ENCODE results near the gene PUS1. TPM values are rescaled to one million over a fixed set of nuclear protein-coding genes. Genes with fewer than 3 reads are reported as not detected.

PUS1 gene
- total and polyA plus RNA-seq, 9 of the 15 experiments (the other 6 are each of a cell fraction or from before 2014, with no cell fraction given): 1.9 to 90.8 (median 30.0) TPM

DNA sequence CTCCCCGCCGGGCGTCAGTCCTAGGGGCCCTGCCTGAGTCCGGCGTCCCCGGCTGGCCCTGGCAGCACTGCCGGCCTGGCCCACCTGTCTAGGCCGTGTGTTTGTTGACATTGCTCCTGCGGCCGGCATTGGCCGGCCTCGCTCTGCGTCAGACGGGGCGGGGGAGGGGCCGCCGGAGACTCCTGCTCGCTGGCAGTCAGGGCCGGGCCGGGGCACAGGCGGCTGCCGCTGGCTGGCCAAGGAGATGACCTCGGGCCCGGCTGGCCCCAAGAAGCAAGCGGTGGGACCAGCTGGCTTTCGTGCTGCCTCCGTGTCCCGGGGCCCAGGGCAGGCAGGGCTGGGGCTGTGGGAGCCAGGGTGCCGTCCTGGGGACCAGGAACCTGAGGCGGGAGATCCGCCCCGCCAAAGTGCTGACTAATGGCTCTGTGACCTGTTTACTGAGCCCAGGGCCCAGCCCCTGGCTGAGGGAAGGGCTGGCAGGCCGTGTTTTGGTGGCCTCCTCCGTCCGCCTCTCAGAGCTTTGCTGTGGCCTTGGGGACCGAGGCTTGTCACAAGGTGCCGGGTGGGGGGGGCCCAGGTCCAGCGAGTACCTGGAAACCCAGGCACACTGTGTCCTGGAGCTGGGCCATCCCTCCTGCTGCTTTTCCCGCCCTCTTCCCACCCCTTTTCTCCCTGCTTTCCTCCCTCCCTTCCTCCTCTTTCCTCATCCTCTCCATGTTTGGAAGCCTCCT, 32.8 kb upstream of the PUS1 start (continued):
- TF ChIP-seq, protein P1, sequence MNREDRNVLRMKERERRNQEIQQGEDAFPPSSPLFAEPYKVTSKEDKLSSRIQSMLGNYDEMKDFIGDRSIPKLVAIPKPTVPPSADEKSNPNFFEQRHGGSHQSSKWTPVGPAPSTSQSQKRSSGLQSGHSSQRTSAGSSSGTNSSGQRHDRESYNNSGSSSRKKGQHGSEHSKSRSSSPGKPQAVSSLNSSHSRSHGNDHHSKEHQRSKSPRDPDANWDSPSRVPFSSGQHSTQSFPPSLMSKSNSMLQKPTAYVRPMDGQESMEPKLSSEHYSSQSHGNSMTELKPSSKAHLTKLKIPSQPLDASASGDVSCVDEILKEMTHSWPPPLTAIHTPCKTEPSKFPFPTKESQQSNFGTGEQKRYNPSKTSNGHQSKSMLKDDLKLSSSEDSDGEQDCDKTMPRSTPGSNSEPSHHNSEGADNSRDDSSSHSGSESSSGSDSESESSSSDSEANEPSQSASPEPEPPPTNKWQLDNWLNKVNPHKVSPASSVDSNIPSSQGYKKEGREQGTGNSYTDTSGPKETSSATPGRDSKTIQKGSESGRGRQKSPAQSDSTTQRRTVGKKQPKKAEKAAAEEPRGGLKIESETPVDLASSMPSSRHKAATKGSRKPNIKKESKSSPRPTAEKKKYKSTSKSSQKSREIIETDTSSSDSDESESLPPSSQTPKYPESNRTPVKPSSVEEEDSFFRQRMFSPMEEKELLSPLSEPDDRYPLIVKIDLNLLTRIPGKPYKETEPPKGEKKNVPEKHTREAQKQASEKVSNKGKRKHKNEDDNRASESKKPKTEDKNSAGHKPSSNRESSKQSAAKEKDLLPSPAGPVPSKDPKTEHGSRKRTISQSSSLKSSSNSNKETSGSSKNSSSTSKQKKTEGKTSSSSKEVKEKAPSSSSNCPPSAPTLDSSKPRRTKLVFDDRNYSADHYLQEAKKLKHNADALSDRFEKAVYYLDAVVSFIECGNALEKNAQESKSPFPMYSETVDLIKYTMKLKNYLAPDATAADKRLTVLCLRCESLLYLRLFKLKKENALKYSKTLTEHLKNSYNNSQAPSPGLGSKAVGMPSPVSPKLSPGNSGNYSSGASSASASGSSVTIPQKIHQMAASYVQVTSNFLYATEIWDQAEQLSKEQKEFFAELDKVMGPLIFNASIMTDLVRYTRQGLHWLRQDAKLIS (CRISPR knock-in tag; IDR thresholded peaks at IDR 0.05): peak; percentile 58; the same call in 1 of the 2 replicates
- no peak for TF ChIP-seq KDM4B (IDR thresholded peaks at IDR 0.05; ENCODE audit: borderline replicate concordance in 2 of 2, low read depth in 1 of 2)
- TF ChIP-seq, protein P2, sequence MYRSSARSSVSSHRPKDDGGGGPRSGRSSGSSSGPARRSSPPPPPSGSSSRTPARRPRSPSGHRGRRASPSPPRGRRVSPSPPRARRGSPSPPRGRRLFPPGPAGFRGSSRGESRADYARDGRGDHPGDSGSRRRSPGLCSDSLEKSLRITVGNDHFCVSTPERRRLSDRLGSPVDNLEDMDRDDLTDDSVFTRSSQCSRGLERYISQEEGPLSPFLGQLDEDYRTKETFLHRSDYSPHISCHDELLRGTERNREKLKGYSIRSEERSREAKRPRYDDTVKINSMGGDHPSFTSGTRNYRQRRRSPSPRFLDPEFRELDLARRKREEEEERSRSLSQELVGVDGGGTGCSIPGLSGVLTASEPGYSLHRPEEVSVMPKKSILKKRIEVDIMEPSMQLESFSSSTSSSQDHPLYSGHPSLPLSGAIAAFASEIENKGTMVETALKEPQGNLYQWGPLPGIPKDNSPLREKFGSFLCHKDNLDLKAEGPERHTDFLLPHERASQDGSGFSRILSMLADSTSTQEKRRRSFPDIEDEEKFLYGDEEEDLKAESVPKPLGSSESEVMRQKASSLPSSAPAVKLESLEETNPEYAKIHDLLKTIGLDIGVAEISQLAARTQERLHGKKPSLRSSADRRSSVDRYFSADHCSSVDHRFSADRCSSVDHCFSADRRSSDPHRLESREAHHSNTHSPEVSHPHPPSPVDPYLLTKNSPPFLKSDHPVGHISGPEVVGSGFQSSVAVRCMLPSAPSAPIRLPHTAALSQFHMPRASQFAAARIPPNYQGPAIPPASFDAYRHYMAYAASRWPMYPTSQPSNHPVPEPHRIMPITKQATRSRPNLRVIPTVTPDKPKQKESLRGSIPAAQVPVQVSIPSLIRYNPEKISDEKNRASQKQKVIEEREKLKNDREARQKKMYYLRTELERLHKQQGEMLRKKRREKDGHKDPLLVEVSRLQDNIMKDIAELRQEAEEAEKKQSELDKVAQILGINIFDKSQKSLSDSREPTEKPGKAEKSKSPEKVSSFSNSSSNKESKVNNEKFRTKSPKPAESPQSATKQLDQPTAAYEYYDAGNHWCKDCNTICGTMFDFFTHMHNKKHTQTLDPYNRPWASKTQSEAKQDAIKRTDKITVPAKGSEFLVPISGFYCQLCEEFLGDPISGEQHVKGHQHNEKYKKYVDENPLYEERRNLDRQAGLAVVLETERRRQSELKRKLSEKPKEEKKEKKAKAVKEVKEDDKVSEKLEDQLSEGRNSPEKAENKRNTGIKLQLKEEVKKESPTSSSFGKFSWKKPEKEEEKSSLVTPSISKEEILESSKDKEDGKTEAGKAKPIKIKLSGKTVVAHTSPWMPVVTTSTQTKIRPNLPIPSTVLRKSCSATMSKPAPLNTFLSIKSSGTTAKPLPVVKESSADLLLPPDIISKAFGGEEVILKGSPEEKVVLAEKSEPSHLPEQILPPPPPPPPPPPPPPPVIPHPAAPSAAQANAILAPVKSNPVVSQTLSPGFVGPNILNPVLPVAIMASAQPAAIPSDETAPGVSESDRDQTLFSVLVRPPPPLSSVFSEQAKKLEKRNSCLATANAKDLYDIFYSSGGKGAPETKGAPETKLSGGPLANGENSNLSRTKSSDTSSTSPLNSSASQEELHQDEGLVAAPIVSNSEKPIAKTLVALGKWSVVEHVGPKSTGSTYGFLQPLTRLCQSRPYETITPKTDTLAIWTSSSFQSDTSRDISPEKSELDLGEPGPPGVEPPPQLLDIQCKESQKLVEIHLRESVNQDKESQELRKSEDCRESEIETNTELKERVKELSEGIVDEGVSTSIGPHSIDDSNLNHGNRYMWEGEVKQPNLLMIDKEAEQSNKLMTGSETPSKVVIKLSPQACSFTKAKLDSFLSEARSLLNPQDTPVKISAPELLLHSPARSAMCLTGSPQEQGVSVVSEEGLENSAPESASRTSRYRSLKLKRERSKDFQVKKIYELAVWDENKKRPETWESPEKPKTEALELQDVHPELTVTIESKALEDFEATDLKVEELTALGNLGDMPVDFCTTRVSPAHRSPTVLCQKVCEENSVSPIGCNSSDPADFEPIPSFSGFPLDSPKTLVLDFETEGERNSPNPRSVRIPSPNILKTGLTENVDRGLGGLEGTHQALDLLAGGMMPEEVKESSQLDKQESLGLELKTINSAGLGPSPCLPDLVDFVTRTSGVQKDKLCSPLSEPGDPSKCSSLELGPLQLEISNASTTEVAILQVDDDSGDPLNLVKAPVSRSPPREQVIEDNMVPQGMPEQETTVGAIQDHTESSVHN (IDR thresholded peaks at IDR 0.05; ENCODE audit: borderline replicate concordance in 1 of 2, low read depth in 1 of 2): no peak
- TF ChIP-seq CREBBP (IDR thresholded peaks at IDR 0.05; ENCODE audit: low read depth, low read length): no peak
- TF ChIP-seq RBM25 (IDR thresholded peaks at IDR 0.05; ENCODE audit: low read depth, low read length, severe bottlenecking): no peak
- TF ChIP-seq ZNF436 (CRISPR knock-in tag; IDR thresholded peaks at IDR 0.05): no peak
- TF ChIP-seq HEY1 (CRISPR knock-in tag; IDR thresholded peaks at IDR 0.05; ENCODE audit: borderline replicate concordance): no peak
- TF ChIP-seq HOXB6 (CRISPR knock-in tag; IDR thresholded peaks at IDR 0.05; ENCODE audit: borderline replicate concordance): no peak
- TF ChIP-seq THRAP3 (IDR thresholded peaks at IDR 0.05; ENCODE audit: borderline replicate concordance): no peak
- 0 out of 2 replicates have a peak, but pooled peaks have one; percentile 34 for TF ChIP-seq ZEB2 (IDR thresholded peaks at IDR 0.05)
- no peak for TF ChIP-seq RBM15 (IDR thresholded peaks at IDR 0.05; ENCODE audit: insufficient read depth, low read length)
- no peak for TF ChIP-seq HNRNPH1 (optimal IDR thresholded peaks at IDR 0.05; ENCODE audit: low read depth, low read length)
- no peak for TF ChIP-seq MEF2D (tag; conservative IDR thresholded peaks at IDR 0.05; ENCODE audit: low read depth)
